GM23338 (cell line): ENCODE data around the gene HTT-AS.

Experiments
- CTCF ChIP-seq, 2 experiments: fragments of 200-600 bp in 1 of 2; sonication (generic) in 1 of 2; conservative IDR thresholded peaks; 2 replicates each; pipeline versions ENCODE4 v1.5.1 to v1.6.1; 2016 to 2017; ENCODE audit warnings: antibody characterized with exemption in 2 of 2, low read depth in 2 of 2, mild to moderate bottlenecking in 2 of 2, moderate library complexity in 1 of 2
- ETS1 ChIP-seq: IDR thresholded peaks from 2 replicates; pipeline ENCODE4 v1.6.1; 2016; ENCODE audit warnings: antibody characterized with exemption
- EZH2 ChIP-seq: fragments of 200-600 bp; sonication (generic); IDR thresholded peaks from one replicate; pipeline ENCODE4 v1.8.0; 2017; ENCODE audit warnings: antibody characterized with exemption, mild to moderate bottlenecking, low read depth; ENCODE audit not compliant: unreplicated experiment
- EZH2phosphoT487 ChIP-seq: fragments of 200-600 bp; sonication (generic); IDR thresholded peaks from one replicate; pipeline ENCODE4 v1.8.1; 2018; ENCODE audit warnings: antibody characterized with exemption; ENCODE audit not compliant: unreplicated experiment
- JUNB ChIP-seq: IDR thresholded peaks from one replicate; pipeline ENCODE4 v1.6.1; 2016; ENCODE audit warnings: antibody characterized with exemption; ENCODE audit not compliant: unreplicated experiment
- POLR2AphosphoS5 ChIP-seq: IDR thresholded peaks from 2 replicates; pipeline ENCODE4 v1.6.1; 2016; ENCODE audit warnings: antibody characterized with exemption, low read depth
- REST ChIP-seq: IDR thresholded peaks from one replicate; pipeline ENCODE4 v1.6.1; 2018; ENCODE audit warnings: antibody characterized with exemption; ENCODE audit not compliant: unreplicated experiment
- ZNF331 ChIP-seq: fragments of 250-450 bp; sonication (Bioruptor Pico); IDR thresholded peaks from 2 replicates; pipeline ENCODE4 v1.5.0; 2020; ENCODE audit warnings: low read depth, mild to moderate bottlenecking, moderate library complexity

- TF ChIP-seq EZH2 (no peak), CTCF (conservative IDR thresholded peaks at IDR 0.05; ENCODE audit: low read depth in 2 of 2) (no peak), ETS1 (no peak), REST (no peak), POLR2AphosphoS5 (no peak), EZH2phosphoT487 (no peak), JUNB (no peak), ZNF331 (CRISPR knock-in tag) (no peak)
These were observed 42.8 kb downstream of the HTT-AS start for GRCh38 chr4:3031357-3032082.
